Ureter (tissue), 1 donor: ENCODE data around the gene CD44. TPM values are rescaled to one million over a fixed set of nuclear protein-coding genes. Genes with fewer than 3 reads are reported as not detected.
"Not testable (repeated sequence)": the region's sequence is repeated elsewhere in the genome, so short reads cannot be mapped to it uniquely, and the experiment has no call there.

Experiments
- DNase-seq: peaks from one replicate; pipeline ENCODE4 v3.0.0-alpha.2; 2020; ENCODE audit warnings: low spot score
- total RNA-seq: library from RNA; stranded (reverse); gene quantifications from one replicate; pipeline ENCODE4 v1.2.4, GENCODE V29; 2023
- donor health status: DM: yes; HTN: yes; CAD: no.

Gene CD44
- 348 TPM for total RNA-seq

- peak; percentile 80 for DNase-seq
These were observed at the start of gene CD44 for GRCh38 chr11:35138943-35139721. Gene CD44, plus strand, starts transcription at chr11:35139171. Its CDS starts 133 bp downstream, at chr11:35139304.

- DNase-seq, result no peak
These were observed 49.3 kb upstream of the CD44 start for GRCh38 chr11:35089666-35090065.

- no peak for DNase-seq
These were observed 48.8 kb upstream of the CD44 start for GRCh38 chr11:35090125-35090524.

- DNase-seq, result not testable (repeated sequence)
These were observed 48.0 kb upstream of the CD44 start for GRCh38 chr11:35090991-35091390.

GRCh38 chr11:35096723-35097122, 42.2 kb upstream of the CD44 start:
- no peak for DNase-seq

- no peak for DNase-seq
These were observed 41.0 kb upstream of the CD44 start for GRCh38 chr11:35097814-35098455.

- DNase-seq, result no peak
These were observed 40.1 kb upstream of the CD44 start for GRCh38 chr11:35098855-35099254.

GRCh38 chr11:35099278-35100012, 39.5 kb upstream of the CD44 start:
- DNase-seq, result no peak

- no peak for DNase-seq
These were observed 39.0 kb upstream of the CD44 start for GRCh38 chr11:35100013-35100383.

GRCh38 chr11:35101223-35101622, 37.7 kb upstream of the CD44 start:
- no peak for DNase-seq

GRCh38 chr11:35102267-35102666, 36.7 kb upstream of the CD44 start:
- no peak for DNase-seq

GRCh38 chr11:35103366-35104208, 35.4 kb upstream of the CD44 start:
- DNase-seq, result no peak

GRCh38 chr11:35104655-35105054, 34.3 kb upstream of the CD44 start:
- no peak for DNase-seq

- DNase-seq, result no peak
These were observed 33.5 kb upstream of the CD44 start for GRCh38 chr11:35105319-35106079.

GRCh38 chr11:35106595-35106994, 32.4 kb upstream of the CD44 start:
- DNase-seq, result no peak

GRCh38 chr11:35107861-35108260, 31.1 kb upstream of the CD44 start:
- no peak for DNase-seq

GRCh38 chr11:35108336-35108735, 30.6 kb upstream of the CD44 start:
- DNase-seq, result not testable (repeated sequence)

- no peak for DNase-seq
These were observed 29.9 kb upstream of the CD44 start for GRCh38 chr11:35109041-35109440.

GRCh38 chr11:35109827-35110226, 29.1 kb upstream of the CD44 start:
- no peak for DNase-seq

- DNase-seq, result no peak
These were observed 27.6 kb upstream of the CD44 start for GRCh38 chr11:35111161-35112055.
